Activated CD8-positive, alpha-beta memory T cell treated with anti-CD3 and anti-CD28 coated beads, Interleukin-2, amount 50 U/mL, for 24 hours (primary cell): ENCODE results near the gene CD200.

Experiments
- DNase-seq: peaks from one replicate; pipeline ENCODE4 v3.0.0-alpha.2; 2020; ENCODE audit errors: extremely low read depth

Gene CD200, protein sequence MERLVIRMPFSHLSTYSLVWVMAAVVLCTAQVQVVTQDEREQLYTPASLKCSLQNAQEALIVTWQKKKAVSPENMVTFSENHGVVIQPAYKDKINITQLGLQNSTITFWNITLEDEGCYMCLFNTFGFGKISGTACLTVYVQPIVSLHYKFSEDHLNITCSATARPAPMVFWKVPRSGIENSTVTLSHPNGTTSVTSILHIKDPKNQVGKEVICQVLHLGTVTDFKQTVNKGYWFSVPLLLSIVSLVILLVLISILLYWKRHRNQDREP

GRCh38 chr3:112333002-112333380 is at the start of gene CD200:
Gene CD200 (plus strand): TSS chr3:112333156. CDS start chr3:112333213, 57 bp downstream.
- no peak for DNase-seq

GRCh38 chr3:112289011-112289410 is 43.9 kb upstream of the CD200 start:
- no peak for DNase-seq

GRCh38 chr3:112293368-112294321 is 39.3 kb upstream of the CD200 start, which contains the start of gene SLC9C1:
Gene SLC9C1 (minus strand): TSS chr3:112294216. CDS start chr3:112286791, 7,425 bp downstream.
- no peak for DNase-seq

GRCh38 chr3:112297714-112298113 is 35.2 kb upstream of the CD200 start:
- no peak for DNase-seq

DNA sequence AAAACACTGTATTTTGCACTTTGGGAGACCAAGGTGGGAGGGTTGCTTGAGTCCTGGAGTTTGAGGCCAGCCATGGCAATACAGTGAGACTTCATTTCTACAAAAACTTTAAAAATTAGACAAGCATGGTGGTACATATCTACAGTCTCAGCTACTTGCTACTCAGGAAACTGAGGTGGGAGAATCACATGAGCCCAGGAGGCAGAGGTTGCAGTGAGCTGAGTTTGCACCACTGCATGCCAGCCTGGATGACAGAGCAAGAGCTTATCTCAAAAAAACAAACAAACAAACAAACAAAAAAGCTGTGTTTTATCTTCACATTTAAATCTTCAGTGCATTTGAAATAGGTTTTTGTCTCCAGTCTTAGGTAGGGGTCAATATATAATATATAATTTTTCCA is 34.2 kb upstream of the CD200 start:
- no peak for DNase-seq

DNA sequence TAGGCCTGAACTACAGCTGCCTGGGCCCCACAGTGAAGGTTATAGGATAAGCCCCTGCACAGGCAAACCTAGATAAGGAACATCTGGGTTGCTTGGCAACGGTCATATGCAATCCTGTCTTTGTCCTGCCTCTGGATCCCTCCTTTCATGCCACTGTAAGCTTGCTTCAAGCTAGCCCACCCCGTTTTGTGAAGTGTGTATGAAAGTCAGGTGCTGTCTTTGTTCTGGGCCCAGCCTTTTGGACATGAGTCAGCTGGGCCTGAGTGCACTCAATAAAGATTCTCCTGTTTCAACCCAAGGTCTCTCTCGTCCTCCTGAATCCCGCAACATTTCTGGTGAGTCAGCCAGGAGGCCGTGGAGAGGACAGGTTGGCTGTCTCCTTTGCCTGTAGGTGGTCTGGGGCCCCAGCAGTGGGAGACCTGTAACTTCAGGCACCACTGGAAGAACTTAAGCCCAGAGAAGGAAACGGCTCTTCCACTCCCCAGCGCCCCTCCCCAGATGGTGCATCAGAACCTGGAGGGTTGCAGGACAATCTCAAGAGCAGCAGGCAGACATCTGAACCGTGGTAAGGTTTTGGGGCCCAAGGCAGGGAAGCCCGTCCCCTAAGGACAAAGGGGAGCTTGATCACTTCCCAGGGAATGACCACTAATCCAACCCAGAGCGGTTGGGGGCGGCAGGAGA is 30.7 kb upstream of the CD200 start:
- no peak for DNase-seq

DNA sequence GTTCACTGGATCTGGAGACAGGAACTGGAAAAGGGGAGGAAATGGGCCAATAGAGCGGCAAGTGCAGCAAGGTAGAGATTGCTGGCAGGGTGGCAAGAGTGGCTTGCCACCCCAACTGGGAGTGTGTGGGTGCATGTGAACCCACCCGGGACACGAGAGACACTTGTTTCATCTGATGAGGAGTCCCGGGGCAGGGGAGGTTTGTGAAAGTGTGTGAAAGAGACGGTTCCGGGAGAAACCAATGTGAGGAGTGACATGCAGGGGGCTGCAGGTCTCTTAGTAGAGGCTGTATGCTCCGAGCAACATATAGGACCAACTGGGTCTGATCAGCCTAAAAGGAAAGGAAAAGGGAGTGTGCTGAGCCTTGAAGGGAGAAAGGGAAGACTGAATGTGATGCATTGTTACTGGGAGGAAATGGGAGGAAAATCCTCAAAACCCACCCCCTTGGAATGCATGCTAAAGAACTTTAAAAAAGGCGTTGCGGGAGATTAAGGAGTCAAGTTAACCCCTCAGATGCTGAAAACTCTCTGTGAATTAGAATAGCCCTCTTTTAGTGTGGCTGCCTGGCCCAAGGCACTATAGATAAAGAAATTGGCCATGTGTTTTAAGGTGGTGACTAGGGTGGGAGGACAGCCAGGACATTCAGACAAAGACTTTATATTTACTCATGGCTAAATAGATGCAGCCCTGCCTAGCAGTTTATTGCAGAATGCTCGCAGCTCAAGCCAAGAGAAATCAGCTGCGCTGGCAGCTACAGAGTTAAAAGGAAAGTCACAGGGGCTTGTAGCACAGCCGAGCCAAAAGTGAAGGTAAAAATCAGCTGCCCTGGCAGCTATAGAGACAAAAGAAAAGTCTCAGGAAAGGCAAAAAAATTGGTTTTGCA is 29.8 kb upstream of the CD200 start:
- no peak for DNase-seq

DNA sequence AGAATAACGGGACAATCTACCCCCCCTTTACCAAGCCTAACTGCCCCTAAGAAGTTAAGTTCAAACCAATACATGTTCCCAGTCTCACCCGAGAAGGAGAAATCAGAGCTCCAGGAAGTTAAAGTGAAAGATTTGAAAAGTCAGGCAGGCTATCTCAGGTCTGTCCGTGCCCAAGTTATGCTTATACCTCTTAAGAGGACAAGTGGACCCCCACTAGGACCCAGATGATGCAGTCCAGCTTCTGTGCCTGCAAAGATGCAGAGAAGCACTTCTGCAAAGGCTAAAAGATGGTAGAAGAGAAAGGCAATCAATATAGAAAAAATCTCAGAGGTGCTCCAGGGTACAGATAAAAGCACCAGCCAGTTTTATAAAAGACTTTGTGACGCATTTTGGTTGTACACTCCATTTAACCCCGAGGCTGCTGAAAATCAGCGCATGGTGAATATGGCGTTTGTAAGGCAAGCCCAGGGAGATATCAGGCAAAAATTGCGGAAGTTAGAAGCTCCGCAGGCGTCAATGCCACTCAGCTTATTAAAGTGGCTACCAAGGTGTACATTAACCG is 29.1 kb upstream of the CD200 start:
- DNase-seq: no peak

DNA sequence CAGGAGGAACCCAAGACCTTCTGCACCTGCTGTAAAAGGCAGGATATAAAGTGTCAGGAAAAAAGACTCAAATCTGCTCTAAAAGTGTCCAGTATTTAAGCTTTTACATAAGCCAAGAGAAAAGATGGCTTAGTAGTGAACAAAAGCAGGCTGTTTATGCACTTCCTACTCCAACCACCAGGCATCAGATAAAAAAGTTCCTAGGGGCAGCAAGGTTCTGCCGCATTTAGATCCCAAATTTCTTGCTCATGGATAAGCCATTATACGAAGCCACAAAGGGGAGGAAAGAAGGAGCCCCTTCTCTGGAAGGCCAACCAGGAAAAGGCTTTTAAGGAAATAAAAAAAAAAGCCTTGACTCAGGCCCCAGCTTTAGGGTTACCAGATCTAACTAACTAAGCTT is 28.3 kb upstream of the CD200 start:
- no peak for DNase-seq

DNA sequence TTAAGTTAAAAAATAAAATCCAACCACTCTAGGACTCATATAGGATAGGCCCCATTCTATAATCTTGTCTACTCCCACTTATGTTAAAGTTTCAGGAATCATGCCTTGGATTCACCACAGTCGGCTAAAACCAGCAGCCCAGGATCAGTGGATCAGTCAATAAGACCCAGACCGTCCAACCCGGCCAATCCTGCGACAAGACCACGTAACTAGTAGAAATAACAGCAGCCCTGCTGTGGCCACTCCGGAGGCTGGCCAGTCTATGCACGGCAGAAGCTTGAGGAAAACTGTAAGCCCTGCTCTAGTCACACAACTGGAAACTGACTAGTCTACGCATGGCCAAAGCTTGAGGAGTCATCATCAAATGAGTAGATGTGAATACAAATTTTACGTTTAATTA is 26.1 kb upstream of the CD200 start:
- no peak for DNase-seq

GRCh38 chr3:112307557-112307956 is 25.4 kb upstream of the CD200 start:
- DNase-seq: no peak

GRCh38 chr3:112308151-112308911 is 24.6 kb upstream of the CD200 start:
- DNase-seq: no peak

DNA sequence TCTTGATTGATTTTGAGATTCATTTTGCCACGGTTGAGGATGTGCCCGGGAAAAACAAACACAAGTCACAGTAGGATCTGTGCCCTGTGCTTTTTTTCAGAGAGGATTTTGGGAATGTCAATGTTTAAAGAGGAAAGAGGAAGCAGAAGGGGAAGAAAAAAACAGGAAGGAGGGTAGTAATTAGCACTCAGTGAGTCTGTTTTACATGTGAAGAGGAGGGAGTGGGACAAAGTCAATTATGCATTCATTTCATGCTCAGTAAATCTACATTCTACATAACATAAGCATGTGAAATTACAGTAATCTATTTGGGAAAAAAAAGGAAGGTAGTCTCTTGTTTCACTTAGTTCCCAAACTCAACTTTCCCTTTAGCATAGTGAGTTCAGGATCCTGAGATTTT is 18.3 kb upstream of the CD200 start:
- no peak for DNase-seq

- DNase-seq: no peak
Observed at GRCh38 chr3:112315791-112316190, 17.2 kb upstream of the CD200 start.

- no peak for DNase-seq
Observed at GRCh38 chr3:112319516-112320276, 13.3 kb upstream of the CD200 start.

DNA sequence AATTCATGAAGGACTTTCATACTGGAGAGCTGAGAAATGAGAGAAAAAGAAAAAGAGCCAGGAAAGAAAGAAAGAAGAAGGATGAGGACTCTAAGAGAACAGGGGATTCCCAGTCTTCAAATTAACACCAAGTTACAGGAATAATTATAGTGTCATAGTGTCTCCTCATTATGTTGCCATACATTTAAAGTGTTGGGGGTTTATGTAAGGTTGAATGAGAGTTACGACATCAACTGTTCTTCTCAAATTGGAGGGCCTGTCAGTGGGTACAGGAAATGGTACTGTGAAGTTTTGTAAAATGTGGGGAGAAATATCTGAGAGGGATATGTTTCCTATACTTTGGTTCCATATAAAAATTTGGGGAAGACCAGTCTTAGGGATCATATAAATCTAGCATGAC is 12.3 kb upstream of the CD200 start:
- no peak for DNase-seq

- no peak for DNase-seq
Observed at GRCh38 chr3:112321867-112322652, 10.9 kb upstream of the CD200 start.

GRCh38 chr3:112327371-112327951 is 5.5 kb upstream of the CD200 start:
- DNase-seq: no peak
